Endothelial cell (in vitro differentiated cells): ENCODE data around the gene FKBP14. TPM values are rescaled to one million over a fixed set of nuclear protein-coding genes. Genes with fewer than 3 reads are reported as not detected.
"Not testable (repeated sequence)": the region's sequence is repeated elsewhere in the genome, so short reads cannot be mapped to it uniquely, and the experiment has no call there.

Experiments used
- DNase-seq: peaks from one replicate; pipeline ENCODE4 v3.0.0; 2021; ENCODE audit warnings: low spot score
- H3K27ac Mint-ChIP-seq: one replicate; pipeline ENCODE4 v1.8.0; 2021; ENCODE audit warnings: mixed read lengths, inconsistent platforms; ENCODE audit not compliant: unreplicated experiment
- H3K27me3 Mint-ChIP-seq: one replicate; pipeline ENCODE4 v1.8.0; 2021; ENCODE audit warnings: mild to moderate bottlenecking, moderate library complexity, mixed read lengths, inconsistent platforms; ENCODE audit not compliant: unreplicated experiment
- H3K36me3 Mint-ChIP-seq: one replicate; pipeline ENCODE4 v1.8.0; 2021; ENCODE audit warnings: mild to moderate bottlenecking, low read depth, mixed read lengths, inconsistent platforms; ENCODE audit not compliant: unreplicated experiment
- H3K4me1 Mint-ChIP-seq: one replicate; pipeline ENCODE4 v1.8.0; 2021; ENCODE audit warnings: mild to moderate bottlenecking, mixed read lengths, inconsistent platforms; ENCODE audit not compliant: unreplicated experiment
- H3K4me3 Mint-ChIP-seq: one replicate; pipeline ENCODE4 v1.8.0; 2021; ENCODE audit warnings: mild to moderate bottlenecking, mixed read lengths, inconsistent platforms; ENCODE audit not compliant: unreplicated experiment
- H3K9me3 Mint-ChIP-seq: one replicate; pipeline ENCODE4 v1.8.0; 2021; ENCODE audit warnings: mixed read lengths, inconsistent platforms; ENCODE audit not compliant: unreplicated experiment
- total RNA-seq: library from RNA; stranded (reverse); fragmentation: NEBNext Ultra II Directional; extraction: Animal tissue kit (Norgen Biotek cat#: 25700); gene quantifications from one replicate; pipeline ENCODE4 v1.2.1, GENCODE V29; 2021; ENCODE audit not compliant: unreplicated experiment
- TF ChIP-seq, protein P1 (sequence below): fragments of 200-600 bp; sonication (generic); IDR thresholded peaks from one replicate; pipeline ENCODE4 v1.5.0; 2021; ENCODE audit warnings: antibody characterized with exemption; ENCODE audit not compliant: unreplicated experiment

Gene FKBP14
- total RNA-seq, 1 donor from 2014 or later, result 15.1 TPM

DNA sequence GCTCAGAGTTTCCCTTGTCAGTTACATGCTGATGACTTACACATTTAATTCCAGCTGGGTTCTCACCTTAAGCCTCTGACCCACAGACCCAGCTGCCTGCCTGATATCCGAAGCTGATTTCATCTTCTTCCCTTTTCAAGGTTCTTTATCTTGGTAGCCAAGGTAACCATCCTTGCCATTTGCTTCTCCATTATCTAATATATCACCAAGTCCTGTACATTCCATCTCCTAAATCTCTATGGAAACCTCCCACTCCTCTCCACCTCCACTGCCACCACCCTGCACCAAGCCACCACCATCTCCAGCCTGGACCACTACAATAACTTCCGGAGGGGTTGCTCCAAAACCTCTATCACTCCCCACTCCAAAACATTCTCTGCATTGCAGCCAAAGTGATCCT is 56.8 kb downstream of the FKBP14 start:
- H3K27me3 Mint-ChIP-seq, result peaks cover 2% of the 10 kb centered on the region
- H3K4me1 Mint-ChIP-seq, result peaks cover 11% of the 10 kb centered on the region
- TF ChIP-seq, protein P1, sequence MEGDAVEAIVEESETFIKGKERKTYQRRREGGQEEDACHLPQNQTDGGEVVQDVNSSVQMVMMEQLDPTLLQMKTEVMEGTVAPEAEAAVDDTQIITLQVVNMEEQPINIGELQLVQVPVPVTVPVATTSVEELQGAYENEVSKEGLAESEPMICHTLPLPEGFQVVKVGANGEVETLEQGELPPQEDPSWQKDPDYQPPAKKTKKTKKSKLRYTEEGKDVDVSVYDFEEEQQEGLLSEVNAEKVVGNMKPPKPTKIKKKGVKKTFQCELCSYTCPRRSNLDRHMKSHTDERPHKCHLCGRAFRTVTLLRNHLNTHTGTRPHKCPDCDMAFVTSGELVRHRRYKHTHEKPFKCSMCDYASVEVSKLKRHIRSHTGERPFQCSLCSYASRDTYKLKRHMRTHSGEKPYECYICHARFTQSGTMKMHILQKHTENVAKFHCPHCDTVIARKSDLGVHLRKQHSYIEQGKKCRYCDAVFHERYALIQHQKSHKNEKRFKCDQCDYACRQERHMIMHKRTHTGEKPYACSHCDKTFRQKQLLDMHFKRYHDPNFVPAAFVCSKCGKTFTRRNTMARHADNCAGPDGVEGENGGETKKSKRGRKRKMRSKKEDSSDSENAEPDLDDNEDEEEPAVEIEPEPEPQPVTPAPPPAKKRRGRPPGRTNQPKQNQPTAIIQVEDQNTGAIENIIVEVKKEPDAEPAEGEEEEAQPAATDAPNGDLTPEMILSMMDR, result no peak
- no peak overlapping the region for H3K27ac Mint-ChIP-seq
- H3K4me3 Mint-ChIP-seq, result no peak overlapping the region
- H3K36me3 Mint-ChIP-seq, result peaks cover 6% of the 10 kb centered on the region
- no peak for DNase-seq
- H3K9me3 Mint-ChIP-seq, result no peaks in the 10 kb centered on the region

DNA sequence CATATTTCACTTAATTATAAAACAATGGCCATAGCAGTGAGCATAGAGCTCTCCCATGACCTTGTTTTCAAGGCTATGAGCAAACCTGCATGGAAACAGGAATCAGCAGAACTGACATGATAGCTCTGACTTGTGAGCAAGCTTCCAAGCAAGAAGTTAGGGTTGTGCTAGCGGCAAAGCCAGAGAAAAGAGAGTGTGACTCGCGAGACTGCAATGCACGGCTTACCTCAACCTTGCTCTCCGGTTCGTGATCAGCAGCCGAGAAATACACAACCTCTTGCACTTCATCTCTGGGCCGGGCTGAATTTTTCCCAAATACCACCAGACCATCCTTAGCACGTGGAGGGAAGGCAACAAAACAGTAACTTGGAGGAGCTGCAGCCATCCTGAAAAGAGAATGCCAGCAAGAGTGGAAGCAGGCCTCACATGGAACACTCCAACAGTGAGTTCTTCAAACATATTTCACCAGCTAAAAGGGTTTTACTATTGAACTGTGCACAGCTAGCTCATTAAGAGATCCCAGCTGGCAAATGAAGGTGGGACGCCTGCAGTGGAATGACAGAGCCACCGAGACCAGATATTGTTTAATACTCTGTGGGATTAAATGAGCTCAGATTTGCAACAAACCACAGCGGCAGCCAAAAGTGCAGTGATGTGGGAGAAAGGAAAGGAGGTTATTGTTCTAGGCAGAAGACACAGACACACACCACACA is 57.7 kb downstream of the FKBP14 start:
- H3K27ac Mint-ChIP-seq, result no peak overlapping the region
- no peak overlapping the region for H3K4me3 Mint-ChIP-seq
- TF ChIP-seq, protein P1, result no peak
- H3K27me3 Mint-ChIP-seq, result peaks cover 2% of the 10 kb centered on the region
- no peaks in the 10 kb centered on the region for H3K9me3 Mint-ChIP-seq
- no peak for DNase-seq
- peaks cover 11% of the 10 kb centered on the region for H3K4me1 Mint-ChIP-seq
- peaks cover 6% of the 10 kb centered on the region for H3K36me3 Mint-ChIP-seq

DNA sequence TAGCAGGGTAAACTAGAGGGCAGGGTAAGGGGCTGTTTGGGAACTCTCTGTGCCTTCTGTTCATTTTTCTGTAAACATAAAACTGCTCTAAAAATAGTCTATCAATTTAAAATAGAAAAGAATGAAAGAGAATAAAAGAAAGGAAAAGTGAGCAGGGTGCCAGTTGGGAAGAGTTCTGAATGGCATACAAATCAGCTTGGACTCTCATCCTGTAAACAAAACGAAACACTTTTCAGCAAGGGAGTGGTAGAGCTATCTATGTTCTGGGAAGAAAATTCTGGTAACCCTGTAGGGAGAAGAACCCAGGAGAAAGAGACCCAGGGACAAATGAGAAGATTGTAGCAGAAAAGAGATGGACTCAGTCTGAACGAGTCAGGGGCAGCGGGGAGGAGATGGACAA is 61.5 kb downstream of the FKBP14 start:
- Mint-ChIP-seq H3K9me3 (no peaks in the 10 kb centered on the region), H3K27me3 (peaks cover 2% of the 10 kb centered on the region), H3K36me3 (peaks cover 11% of the 10 kb centered on the region), H3K4me1 (peaks cover 4% of the 10 kb centered on the region), H3K4me3 (no peak overlapping the region), H3K27ac (no peak overlapping the region)
- no peak for DNase-seq
- TF ChIP-seq, protein P1, result no peak

DNA sequence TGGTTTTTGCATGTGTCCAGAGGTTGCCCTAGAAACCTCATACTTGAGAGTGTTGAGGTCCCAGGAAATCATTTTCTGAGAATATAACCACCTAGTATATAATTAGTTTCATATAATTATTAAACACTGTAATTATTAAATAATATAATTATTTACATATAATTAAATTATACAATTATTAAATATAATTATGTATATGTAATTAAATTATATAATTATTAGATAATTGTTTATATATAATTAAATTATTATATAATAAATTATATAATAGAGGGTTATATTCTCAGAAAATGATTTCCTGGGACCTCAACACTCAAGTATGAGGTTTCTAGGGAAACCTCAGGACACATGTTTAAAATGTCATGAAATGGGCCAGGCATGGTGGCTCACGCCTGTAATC is 64.5 kb downstream of the FKBP14 start:
- DNase-seq, result no peak
- TF ChIP-seq, protein P1, result no peak
- Mint-ChIP-seq H3K4me3 (no peak overlapping the region), H3K9me3 (no peaks in the 10 kb centered on the region), H3K4me1 (peaks cover 1% of the 10 kb centered on the region), H3K27ac (no peak overlapping the region), H3K27me3 (peaks cover 2% of the 10 kb centered on the region), H3K36me3 (peaks cover 14% of the 10 kb centered on the region)

DNA sequence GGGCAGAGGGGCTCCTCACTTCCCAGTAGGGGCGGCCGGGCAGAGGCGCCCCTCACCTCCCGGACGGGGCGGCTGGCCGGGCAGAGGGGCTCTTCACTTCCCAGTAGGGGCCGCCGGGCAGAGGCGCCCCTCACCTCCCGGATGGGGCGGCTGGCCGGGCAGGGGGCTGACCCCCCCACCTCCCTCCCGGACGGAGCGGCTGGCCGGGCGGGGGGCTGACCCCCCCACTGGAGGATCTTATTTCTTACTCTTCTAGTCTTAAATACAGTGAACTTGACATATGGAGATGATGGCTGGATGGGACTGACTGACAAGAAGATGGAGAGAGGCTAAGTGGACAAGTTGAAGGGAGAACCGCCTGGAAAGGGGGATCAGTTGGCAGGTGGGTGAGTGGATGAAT is 64.9 kb downstream of the FKBP14 start:
- not testable (repeated sequence) for DNase-seq, H3K4me1 Mint-ChIP-seq, H3K4me3 Mint-ChIP-seq, H3K9me3 Mint-ChIP-seq, H3K27me3 Mint-ChIP-seq, H3K27ac Mint-ChIP-seq
- H3K36me3 Mint-ChIP-seq, result peaks cover 14% of the 10 kb centered on the region

Other genes with a start within 250 kb of the FKBP14 start
- 1.5 TPM for gene WIPF3, start 220.2 kb downstream of the FKBP14 start, total RNA-seq
- gene SCRN1, start 36.9 kb downstream of the FKBP14 start, total RNA-seq, result 64.4 TPM
- 43.8 TPM for gene PLEKHA8, start 1.7 kb upstream of the FKBP14 start, total RNA-seq
- gene MTURN, start 108.3 kb upstream of the FKBP14 start, total RNA-seq, result 18.0 TPM